ENCODE results near the gene DUSP10.

DNA sequence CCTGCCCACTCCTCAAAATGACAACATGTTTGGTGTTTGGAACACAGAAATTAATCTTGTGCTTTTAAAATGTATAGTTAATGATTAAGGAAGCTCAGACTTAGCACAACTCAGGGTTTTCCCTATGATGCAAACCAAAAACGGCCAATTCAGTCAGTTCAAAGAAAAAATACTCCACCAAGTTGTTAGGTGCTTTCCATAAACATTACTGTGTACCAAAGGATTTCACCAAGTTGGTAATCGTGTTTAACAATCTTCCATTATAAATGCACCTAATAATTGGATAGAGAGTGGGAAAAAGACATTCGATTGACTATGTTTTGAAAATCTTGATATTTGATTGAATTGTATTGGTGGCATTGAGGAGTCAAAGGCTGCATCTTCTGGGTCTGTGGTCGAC lies 33.3 kb upstream of the DUSP10 start:
- no peak for TF ChIP-seq EZH2 (IDR thresholded peaks at IDR 0.05; ENCODE audit: low read length, missing control alignments)
- TF ChIP-seq CTCF (conservative IDR thresholded peaks at IDR 0.05 in 1 of 2, IDR thresholded peaks at IDR 0.05 in 1 of 2; ENCODE audit: low read depth in 1 of 2, low read length in 2 of 2), result no peak
